ENCODE results near the gene TRIM29. TPM values are rescaled to one million over a fixed set of nuclear protein-coding genes. Genes with fewer than 3 reads are reported as not detected.

The TRIM29 gene
- total and polyA plus RNA-seq, 2 experiments from 2014 or later = 0.28 TPM; not detected in 1

DNA sequence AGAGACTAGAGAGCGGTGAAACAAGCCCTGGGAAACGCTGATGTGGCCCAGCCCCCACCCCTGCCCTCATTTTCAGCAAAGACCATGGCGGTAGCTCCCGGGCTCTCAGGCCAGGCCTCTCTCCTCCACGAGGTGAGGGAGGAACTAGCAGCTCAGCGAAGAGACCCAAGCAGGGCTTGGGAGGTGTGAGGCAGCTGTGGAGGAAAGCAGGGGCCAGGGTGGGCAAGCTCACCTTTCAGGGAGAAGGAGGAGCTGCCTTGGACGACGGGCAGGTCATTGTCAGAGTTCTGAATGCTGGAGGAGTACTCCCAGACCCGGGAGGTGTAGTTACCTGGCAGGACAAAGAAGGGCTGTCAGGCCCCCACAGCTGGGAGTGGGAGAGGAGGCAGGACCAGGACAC, 19.9 kb downstream of the TRIM29 start (continued):
- TF ChIP-seq, protein P1, sequence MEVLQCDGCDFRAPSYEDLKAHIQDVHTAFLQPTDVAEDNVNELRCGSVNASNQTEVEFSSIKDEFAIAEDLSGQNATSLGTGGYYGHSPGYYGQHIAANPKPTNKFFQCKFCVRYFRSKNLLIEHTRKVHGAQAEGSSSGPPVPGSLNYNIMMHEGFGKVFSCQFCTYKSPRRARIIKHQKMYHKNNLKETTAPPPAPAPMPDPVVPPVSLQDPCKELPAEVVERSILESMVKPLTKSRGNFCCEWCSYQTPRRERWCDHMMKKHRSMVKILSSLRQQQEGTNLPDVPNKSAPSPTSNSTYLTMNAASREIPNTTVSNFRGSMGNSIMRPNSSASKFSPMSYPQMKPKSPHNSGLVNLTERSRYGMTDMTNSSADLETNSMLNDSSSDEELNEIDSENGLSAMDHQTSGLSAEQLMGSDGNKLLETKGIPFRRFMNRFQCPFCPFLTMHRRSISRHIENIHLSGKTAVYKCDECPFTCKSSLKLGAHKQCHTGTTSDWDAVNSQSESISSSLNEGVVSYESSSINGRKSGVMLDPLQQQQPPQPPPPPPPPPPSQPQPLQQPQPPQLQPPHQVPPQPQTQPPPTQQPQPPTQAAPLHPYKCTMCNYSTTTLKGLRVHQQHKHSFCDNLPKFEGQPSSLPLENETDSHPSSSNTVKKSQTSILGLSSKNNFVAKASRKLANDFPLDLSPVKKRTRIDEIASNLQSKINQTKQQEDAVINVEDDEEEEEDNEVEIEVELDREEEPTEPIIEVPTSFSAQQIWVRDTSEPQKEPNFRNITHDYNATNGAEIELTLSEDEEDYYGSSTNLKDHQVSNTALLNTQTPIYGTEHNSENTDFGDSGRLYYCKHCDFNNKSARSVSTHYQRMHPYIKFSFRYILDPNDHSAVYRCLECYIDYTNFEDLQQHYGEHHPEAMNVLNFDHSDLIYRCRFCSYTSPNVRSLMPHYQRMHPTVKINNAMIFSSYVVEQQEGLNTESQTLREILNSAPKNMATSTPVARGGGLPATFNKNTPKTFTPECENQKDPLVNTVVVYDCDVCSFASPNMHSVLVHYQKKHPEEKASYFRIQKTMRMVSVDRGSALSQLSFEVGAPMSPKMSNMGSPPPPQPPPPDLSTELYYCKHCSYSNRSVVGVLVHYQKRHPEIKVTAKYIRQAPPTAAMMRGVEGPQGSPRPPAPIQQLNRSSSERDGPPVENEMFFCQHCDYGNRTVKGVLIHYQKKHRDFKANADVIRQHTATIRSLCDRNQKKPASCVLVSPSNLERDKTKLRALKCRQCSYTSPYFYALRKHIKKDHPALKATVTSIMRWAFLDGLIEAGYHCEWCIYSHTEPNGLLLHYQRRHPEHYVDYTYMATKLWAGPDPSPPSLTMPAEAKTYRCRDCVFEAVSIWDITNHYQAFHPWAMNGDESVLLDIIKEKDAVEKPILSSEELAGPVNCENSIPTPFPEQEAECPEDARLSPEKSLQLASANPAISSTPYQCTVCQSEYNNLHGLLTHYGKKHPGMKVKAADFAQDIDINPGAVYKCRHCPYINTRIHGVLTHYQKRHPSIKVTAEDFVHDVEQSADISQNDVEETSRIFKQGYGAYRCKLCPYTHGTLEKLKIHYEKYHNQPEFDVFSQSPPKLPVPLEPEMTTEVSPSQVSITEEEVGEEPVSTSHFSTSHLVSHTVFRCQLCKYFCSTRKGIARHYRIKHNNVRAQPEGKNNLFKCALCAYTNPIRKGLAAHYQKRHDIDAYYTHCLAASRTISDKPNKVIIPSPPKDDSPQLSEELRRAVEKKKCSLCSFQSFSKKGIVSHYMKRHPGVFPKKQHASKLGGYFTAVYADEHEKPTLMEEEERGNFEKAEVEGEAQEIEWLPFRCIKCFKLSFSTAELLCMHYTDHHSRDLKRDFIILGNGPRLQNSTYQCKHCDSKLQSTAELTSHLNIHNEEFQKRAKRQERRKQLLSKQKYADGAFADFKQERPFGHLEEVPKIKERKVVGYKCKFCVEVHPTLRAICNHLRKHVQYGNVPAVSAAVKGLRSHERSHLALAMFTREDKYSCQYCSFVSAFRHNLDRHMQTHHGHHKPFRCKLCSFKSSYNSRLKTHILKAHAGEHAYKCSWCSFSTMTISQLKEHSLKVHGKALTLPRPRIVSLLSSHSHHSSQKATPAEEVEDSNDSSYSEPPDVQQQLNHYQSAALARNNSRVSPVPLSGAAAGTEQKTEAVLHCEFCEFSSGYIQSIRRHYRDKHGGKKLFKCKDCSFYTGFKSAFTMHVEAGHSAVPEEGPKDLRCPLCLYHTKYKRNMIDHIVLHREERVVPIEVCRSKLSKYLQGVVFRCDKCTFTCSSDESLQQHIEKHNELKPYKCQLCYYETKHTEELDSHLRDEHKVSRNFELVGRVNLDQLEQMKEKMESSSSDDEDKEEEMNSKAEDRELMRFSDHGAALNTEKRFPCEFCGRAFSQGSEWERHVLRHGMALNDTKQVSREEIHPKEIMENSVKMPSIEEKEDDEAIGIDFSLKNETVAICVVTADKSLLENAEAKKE (CRISPR knock-in tag; IDR thresholded peaks at IDR 0.05) = no peak
- TF ChIP-seq EZH2phosphoT487 (IDR thresholded peaks at IDR 0.05; ENCODE audit: unreplicated experiment) = no peak

DNA sequence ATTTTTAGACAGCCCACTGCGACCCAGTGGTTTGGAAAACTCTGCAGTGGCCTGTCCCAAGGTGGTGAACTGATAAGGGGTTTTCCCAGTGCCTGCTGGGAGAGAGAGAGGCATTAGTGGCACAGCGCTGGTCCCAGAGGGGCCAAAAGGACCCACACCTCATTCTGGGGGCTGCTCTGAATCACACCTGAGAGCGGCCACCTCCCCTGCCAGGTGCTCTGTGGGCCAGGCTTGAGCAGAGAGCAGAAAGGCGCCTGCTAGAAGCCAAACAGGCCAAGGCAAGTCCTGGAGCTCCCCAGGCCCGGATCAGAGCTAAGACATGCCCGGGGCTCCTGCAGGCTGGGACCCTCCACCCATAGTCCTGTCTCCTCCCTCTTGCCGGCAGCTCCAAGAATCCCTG, 20.9 kb downstream of the TRIM29 start:
- Histone ChIP-seq H3K9me2 (ENCODE audit: insufficient read depth) (no peaks in the 10 kb centered on the region), H3K27ac (ENCODE audit: low read depth) (no peak overlapping the region), H4K20me1 (replicated peaks; ENCODE audit: insufficient read depth) (no peaks in the 10 kb centered on the region), H3K4me2 (no peak overlapping the region), H3F3A (replicated peaks; ENCODE audit: low read depth) (no peaks in the 10 kb centered on the region), H3K4me3 (no peak overlapping the region), H3K36me3 (ENCODE audit: insufficient read depth) (no peaks in the 10 kb centered on the region), H3K4me1 (ENCODE audit: insufficient read depth) (no peaks in the 10 kb centered on the region), H3K79me2 (replicated peaks; ENCODE audit: insufficient read depth) (no peaks in the 10 kb centered on the region), H3K27me3 (ENCODE audit: insufficient read depth) (no peaks in the 10 kb centered on the region), H2AFZ (no peak overlapping the region)
- Mint-ChIP-seq H3K36me3 (ENCODE audit: low read depth) (no peaks in the 10 kb centered on the region; the same call in 2 of the 3 replicates), H3K4me1 (peaks cover 12% of the 10 kb centered on the region), H3K9me3 (peaks cover 2% of the 10 kb centered on the region; the same call in 2 of the 3 replicates), H3K27me3 (ENCODE audit: insufficient read depth, low read depth, poor library complexity) (peaks cover 12% of the 10 kb centered on the region), H3K27ac (no peak overlapping the region), H3K4me3 (no peak overlapping the region)
- no peak for DNase-seq (ENCODE audit: low spot score)
- no peak for ATAC-seq
- no peak for TF ChIP-seq CREB1 (CRISPR knock-in tag; IDR thresholded peaks at IDR 0.05; ENCODE audit: low read depth)
- no peak for TF ChIP-seq STAT1 (IDR thresholded peaks at IDR 0.05; ENCODE audit: unreplicated experiment)
- no peak for TF ChIP-seq POLR2AphosphoS5 (IDR thresholded peaks at IDR 0.05; ENCODE audit: low read depth)
- TF ChIP-seq, protein P2, sequence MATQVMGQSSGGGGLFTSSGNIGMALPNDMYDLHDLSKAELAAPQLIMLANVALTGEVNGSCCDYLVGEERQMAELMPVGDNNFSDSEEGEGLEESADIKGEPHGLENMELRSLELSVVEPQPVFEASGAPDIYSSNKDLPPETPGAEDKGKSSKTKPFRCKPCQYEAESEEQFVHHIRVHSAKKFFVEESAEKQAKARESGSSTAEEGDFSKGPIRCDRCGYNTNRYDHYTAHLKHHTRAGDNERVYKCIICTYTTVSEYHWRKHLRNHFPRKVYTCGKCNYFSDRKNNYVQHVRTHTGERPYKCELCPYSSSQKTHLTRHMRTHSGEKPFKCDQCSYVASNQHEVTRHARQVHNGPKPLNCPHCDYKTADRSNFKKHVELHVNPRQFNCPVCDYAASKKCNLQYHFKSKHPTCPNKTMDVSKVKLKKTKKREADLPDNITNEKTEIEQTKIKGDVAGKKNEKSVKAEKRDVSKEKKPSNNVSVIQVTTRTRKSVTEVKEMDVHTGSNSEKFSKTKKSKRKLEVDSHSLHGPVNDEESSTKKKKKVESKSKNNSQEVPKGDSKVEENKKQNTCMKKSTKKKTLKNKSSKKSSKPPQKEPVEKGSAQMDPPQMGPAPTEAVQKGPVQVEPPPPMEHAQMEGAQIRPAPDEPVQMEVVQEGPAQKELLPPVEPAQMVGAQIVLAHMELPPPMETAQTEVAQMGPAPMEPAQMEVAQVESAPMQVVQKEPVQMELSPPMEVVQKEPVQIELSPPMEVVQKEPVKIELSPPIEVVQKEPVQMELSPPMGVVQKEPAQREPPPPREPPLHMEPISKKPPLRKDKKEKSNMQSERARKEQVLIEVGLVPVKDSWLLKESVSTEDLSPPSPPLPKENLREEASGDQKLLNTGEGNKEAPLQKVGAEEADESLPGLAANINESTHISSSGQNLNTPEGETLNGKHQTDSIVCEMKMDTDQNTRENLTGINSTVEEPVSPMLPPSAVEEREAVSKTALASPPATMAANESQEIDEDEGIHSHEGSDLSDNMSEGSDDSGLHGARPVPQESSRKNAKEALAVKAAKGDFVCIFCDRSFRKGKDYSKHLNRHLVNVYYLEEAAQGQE (IDR thresholded peaks at IDR 0.05; ENCODE audit: unreplicated experiment) = no peak
- no peak for TF ChIP-seq NANOG (IDR thresholded peaks at IDR 0.05; ENCODE audit: borderline replicate concordance)
- TF ChIP-seq ZNF114 (CRISPR knock-in tag; IDR thresholded peaks at IDR 0.05) = no peak
